Ovary (tissue), 3 donors: Measurements from ENCODE around the gene SH3BP4.

Experiments used
- POLR2A ChIP-seq: fragments of 450-650 bp; IDR thresholded peaks from one replicate; pipeline ENCODE4 v1.6.1; 2017; ENCODE audit warnings: antibody characterized with exemption, mild to moderate bottlenecking, moderate library complexity
- TF ChIP-seq, protein P1 (sequence below), 3 donors: fragments of 450-650 bp in 2 of 3; fragments of 200-600 bp in 1 of 3; IDR thresholded peaks; one replicate each; pipeline versions ENCODE4 v1.5.1 to v1.8.0; 2016 to 2022; ENCODE audit warnings: antibody characterized with exemption in 3 of 3, mild to moderate bottlenecking in 1 of 3
- donor health status: DM: no; HTN: no; CAD: no.

DNA sequence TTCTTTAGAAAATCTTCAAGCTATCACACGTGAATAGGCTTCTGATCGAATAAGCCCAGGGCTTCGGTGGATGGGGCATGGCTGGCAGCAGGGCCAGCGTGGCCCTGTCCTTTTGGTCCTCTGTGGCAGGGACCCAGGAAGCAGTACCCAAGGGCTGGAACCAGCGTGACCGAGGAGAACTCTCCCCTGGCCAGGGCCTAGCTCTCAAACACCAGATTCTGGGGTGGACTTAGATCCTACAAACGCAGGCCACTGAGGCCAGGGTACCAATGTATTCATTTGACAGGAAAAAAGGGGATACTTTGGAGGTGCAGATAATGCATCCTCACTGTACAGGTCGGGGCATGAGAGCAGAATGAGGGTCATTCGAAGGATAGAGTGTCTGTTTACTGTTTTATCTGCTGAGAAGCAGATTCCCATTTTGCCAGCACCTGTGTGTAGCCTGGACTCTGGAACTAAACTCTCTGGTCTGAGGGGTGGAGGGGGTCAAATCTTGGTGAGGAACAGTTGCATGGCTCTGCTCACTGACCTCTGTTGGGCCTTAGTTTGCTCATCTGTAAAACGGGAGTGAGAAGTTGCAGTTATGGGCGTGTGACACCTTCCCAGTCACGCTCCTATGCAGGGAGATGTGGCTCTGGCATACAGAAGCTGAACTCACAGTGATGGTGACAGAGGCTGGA, 51.4 kb downstream of the SH3BP4 start:
- TF ChIP-seq, protein P1, sequence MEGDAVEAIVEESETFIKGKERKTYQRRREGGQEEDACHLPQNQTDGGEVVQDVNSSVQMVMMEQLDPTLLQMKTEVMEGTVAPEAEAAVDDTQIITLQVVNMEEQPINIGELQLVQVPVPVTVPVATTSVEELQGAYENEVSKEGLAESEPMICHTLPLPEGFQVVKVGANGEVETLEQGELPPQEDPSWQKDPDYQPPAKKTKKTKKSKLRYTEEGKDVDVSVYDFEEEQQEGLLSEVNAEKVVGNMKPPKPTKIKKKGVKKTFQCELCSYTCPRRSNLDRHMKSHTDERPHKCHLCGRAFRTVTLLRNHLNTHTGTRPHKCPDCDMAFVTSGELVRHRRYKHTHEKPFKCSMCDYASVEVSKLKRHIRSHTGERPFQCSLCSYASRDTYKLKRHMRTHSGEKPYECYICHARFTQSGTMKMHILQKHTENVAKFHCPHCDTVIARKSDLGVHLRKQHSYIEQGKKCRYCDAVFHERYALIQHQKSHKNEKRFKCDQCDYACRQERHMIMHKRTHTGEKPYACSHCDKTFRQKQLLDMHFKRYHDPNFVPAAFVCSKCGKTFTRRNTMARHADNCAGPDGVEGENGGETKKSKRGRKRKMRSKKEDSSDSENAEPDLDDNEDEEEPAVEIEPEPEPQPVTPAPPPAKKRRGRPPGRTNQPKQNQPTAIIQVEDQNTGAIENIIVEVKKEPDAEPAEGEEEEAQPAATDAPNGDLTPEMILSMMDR (IDR thresholded peaks at IDR 0.05) = no peak
- no peak for TF ChIP-seq POLR2A
